GM18520 (cell line): ENCODE measurements around the gene PRG3.
"Not testable (repeated sequence)": the region's sequence is repeated elsewhere in the genome, so short reads cannot be mapped to it uniquely, and the experiment has no call there.

ENCODE experiments used
- ATAC-seq: cut with Tn5 transposase; IDR thresholded peaks from one replicate; pipeline ENCODE4 v1.9.1; 2021; ENCODE audit not compliant: unreplicated experiment

Gene PRG3

DNA sequence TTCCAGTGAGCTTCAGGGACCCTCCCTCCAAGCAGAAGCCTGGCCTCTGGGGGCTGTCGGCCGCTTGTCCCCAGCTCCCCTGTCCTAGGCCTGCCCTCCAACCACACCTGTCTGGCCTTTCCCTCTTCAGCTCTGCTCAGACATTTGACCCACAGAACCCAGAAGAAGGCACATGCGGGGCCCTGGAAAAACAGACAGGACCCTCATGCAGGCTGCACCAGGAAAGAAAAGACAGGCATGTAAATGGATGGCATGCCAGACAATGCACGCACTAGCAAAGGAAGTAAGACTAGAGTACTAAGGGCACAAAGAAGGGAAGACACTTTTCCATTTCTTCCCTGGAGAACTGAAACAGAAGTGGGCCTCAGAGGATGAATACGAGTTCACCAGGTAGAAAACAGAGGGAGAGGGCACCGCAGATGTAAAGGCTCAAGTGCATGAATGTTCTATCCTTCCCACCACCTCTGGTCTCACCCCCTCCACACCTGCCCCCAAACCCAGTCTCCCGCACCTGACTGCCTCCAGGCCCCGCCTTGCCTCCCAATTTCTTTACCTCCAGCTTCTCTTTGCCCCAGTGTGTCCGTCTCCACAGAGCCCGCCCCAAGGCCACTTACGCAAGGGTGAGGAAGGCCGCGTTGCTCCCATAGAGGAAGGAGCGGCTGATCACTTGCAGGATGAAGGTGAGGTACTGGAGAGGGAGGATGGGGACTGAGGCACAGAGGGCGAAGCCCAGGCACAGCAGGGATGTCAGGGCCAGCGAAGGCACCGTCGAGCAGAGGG lies 28.6 kb upstream of the PRG3 start:
- no peak for ATAC-seq

DNA sequence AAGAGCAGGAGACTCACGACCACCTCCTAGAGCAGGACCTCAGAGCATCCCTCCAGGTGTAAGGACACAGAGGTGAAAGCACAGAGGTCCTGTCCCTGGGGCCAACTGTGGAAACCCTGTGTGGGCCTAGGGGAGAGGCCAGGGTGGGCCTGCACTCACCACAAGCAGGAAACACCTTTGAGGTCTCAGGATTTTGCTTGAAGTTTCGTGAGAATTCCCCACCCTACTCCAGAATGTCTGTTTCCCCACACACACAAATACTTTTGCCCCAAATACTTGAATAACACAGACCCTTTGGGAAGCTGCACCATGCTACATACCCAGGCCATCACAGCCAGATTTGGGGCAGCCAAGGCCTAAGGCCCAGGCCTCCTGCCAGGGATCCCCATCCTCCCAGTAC lies 27.8 kb upstream of the PRG3 start:
- no peak for ATAC-seq

DNA sequence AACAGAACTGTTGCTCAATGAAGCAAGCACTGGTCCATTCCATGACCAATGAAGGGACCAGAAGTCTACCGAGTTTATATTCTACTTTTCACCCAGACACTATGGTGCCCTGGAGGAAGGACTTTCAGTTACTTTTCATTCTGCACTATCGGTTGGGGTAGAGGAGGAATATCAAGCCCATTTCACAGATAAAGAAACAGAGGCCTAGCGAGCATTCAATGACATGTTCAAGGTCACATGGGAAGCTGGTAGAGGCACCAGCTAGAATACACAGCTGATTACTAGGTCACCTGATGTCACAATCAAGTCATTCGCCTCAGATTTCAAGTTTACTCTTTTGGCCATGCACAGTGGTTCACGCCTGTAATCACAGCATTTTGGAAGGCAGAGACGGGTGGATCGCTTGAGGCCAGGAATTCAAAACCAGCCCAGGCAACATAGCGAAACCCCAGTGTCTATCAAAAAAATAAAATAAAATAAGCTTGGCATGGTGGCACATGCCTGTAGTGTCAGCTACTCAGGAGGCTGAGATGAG lies 27.1 kb upstream of the PRG3 start:
- ATAC-seq, result no peak

DNA sequence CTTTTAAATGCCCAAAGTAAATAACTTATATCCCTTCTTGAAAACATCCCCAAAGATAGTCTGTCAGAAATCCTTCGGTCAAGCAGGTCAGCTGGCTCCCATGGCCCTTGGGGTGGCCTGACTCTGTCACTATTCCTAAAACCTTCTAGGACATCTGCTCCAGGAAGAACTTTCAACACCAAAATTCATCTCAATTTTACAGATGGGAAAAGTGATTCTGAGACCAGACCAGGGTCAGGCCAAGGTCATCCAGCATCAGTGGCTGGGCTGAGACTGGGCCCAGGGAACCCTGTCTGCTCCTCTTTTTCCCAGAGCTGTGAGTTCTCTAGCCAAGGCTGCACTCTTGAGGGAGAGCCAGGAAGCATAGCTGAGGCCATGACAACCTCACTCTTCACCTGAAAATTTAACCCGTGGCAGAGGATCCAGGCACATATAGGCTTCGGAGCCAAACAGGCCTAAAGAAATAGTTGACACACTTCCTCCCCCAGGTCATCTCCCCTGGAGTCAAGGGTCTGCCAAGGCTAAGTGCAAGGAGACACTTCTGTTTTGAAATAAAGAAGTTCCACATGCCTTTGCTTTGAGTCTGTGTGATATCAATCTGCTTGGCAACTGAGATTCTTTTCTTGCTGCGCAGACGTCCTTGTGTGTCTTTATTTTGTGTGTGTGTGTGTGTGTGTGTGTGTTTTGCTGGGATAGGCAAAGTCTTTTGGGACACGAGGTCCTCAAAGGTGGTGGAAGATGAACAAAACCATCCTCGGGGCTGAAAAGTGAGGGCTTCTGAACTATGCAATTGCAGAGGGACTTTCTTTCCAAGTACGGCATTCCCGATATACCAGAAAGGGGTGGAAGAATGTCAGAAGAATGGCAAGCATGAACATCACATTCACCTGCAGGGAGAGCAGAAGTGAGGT lies 26.3 kb upstream of the PRG3 start:
- ATAC-seq, result no peak

- ATAC-seq, result peak; percentile 77
These were observed 25.5 kb upstream of the PRG3 start for GRCh38 chr11:57406337-57406904.

- no peak for ATAC-seq
These were observed 24.4 kb upstream of the PRG3 start for GRCh38 chr11:57405271-57405860.

DNA sequence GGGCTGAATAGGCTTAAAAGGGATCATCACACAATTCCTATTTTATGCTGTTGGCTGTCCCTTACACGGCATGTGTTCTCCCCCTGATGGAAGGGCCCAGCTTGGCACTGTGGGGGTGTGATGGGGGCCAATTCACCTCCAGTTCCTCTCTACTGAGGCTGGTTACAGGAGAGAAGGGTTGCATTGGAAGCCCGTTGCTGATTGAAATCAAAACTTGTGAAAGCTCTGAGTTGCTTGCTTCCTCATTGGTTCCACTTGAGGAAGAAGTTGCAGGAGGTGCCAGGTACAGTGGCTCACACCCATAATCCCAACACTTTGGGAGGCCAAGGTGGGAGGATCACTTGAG lies 22.8 kb upstream of the PRG3 start:
- no peak for ATAC-seq

DNA sequence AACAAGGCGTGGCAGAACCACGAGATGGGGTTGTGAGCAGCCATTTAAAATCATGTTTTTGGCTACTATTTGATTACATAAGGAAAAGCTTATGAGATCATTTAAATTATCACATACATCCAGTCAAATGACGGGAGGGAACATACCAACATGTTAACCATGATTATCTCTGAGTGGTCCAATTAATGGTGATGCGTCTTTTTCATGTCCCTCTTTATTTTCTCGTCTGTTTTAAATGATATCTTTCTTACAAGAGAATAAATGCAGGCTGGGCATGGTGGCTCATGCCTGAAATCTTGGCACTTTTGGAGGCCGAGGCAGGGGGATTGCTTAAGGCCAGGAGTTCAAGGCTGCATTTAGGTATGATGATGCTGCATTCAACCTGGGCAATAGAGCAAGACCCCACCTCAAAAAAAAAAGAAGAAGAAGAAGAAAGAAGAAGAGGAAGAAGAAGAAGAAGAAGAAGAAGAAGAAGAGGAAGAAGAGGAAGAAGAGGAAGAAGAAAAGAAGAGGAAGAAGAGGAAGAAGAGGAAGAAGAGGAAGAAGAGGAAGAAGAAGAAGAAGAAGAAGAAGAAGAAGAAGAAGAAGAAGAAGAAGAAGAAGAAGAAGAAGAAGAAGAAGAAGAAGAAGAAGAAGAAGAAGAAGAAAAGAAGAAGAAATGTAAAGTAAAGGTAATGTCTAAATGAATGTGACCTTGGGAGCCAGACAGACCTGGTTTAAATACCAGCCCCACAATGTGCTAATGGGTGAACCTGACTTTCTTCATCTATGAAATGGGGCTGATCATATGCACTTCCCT lies 22.3 kb upstream of the PRG3 start:
- not testable (repeated sequence) for ATAC-seq

DNA sequence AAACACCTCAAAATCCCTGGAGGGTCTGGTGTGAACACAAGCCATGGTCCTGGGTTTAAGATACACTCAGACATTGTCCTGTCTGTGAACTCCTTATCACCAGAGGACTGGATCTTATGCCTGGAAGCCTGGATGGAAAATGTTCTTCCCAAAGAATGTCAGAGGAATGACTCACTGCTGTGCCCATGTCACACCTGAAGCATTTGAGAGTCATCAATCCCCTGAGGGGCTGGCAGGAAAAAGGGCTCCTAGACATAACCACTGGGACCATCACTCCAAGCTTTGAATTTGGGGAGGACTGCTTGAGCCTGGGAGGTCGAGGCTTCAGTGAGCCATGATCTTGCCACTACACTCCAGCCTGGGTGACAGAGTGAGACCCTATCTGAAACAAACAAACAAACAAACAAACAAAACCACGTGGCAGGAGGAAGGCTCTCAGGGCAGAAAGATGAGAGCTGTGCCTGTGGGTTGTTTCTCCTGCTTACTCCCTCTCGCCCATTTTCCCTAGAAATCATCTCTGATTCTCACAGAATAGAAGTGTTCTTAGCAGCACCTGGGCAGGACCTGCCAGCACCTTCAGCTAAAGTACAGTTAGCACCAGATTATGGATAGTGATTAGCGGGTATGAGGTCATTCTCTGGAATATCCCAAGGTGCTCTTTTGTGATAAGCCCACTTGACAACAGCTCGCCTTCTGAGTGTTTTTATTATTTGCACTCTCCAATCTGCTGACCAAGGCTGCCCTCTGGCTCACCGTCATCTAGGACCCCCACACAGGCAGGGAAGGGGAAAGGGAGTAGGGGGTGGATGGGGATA lies 21.4 kb upstream of the PRG3 start:
- no peak for ATAC-seq

DNA sequence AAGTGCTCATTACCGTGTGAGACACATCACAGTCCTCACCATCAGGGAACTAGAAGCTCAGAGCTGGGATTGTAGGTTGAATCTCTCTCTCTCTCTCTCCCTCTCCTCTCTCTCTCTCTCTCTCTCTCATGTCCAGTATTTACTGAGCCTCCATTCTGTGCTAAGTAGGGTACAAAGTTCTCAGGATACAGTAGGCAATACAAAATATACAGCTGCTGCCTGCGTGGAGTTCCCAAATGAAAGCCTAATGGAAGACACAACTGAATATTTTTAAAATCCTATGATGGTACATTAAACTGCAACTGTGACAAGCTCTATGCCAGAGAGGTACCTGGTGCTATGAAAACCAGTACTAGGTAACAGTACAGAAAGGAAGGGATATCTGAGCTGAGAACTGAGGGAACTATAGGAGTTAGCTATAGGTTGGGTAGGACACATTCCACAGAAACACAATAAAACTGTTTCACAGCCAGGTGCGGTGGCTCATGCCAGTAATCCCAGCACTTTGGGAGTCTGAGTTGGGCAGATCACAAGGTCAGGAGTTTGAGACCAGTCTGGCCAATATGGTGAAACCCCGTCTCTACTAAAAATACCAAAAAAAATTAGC lies 19.1 kb upstream of the PRG3 start:
- ATAC-seq, result no peak

GRCh38 chr11:57399221-57399620 lies 18.3 kb upstream of the PRG3 start:
- ATAC-seq, result no peak

GRCh38 chr11:57397394-57397990 lies 16.5 kb upstream of the PRG3 start:
- ATAC-seq, result no peak

DNA sequence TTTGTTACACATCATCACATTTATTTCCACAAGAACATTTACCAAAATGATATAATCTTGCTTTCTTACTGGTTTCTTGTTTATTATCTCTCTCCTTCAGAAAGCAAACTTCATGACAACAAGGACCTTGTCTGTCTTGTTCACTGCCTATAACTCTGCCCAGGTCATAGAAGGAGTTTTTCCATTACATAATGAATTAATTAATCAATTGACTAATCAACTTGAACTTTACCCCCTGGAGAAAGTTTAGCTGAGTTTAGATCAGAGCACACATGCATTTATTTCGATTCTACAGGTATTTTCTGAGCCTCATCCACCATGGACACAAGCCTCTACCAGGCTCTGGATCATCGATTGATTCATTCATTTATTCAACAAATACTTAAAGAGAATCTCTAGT lies 15.8 kb upstream of the PRG3 start:
- no peak for ATAC-seq

DNA sequence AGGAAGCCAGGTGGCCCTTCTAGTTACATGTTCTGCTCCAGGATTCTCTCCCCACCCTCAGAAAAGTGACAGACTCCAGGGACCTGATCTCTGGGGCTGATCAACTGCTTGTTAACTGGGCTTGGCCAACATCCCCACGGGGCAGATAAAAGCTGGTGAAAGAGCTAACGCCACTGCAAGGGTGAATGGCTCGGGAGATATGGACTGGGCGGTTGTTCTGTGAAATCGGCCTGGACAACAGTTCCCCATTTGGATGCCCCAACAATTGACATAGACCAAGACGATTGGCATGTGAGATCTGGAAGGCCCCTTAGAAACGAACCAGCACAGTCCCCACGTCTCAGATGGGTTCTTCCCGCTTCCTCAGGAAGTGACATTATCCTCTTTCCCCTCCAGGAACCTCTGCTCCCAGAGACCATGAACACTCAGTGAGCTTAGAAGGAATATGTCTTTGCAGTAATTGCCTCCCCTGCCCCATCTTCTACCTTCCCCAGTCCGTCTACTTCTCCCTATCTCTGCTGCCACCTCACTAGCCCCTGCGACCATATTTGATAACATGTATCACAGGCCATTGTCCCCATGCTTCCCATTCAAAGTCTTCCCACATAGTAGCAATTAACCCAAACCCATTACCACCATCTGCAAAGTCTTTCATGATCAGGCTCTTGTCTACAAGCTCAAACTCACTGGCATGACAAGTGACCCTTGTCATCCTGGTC lies 15.1 kb upstream of the PRG3 start:
- ATAC-seq, result no peak

DNA sequence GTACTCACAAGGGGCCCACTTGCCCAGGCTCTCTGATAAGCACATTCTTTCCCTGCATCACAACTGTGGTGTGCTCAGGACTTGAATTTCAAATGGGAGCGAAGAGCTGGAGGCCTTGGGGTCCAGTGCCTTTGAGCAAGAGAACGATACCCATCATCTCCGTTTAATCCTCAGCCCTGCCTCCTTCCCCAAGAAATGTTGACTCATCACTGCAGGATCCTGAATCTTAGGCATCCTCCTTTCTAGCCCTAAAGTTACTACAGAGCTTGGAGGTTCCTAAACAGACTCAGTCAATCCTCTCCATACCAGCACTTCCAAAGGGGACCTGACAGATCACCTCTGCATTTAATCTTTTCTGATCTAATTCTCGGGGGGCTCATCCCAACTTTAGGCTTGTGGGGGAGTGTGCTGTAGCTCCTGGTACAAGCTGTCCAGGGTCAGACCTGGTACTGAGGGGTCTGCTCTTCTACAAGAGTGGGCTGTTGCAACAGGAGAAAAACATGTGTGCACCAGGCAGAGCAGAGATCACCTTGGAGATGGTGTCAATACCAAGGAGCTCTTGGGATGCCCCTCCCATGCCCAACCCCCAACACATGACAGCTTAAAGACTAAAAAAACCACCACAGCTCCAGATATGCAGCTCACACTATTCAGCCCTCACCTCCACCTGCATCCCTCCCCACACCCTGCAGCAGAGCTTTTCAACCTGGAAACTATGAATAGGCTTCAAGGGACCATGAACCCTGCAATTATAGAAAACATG lies 13.4 kb upstream of the PRG3 start:
- ATAC-seq, result no peak

- no peak for ATAC-seq
These were observed 11.8 kb upstream of the PRG3 start for GRCh38 chr11:57392763-57393105.

GRCh38 chr11:57392066-57392762 lies 11.3 kb upstream of the PRG3 start:
- ATAC-seq, result no peak
